Right lobe of liver (tissue), 6 donors: ENCODE measurements around the gene LIN28B. TPM values are rescaled to one million over a fixed set of nuclear protein-coding genes. Genes with fewer than 3 reads are reported as not detected.

Source experiments
- ATAC-seq, 4 donors: fragments of 200-7000 bp; cut with Tn5 transposase; one replicate each; pipeline ENCODE4 v1.9.1; 2020; ENCODE audit warnings: mild to moderate bottlenecking in 4 of 4, moderate library complexity in 4 of 4
- DNase-seq, 3 donors: peaks; one replicate each; pipeline ENCODE4 v3.0.0-alpha.2; 2020
- H3K27ac ChIP-seq, 3 donors: fragments of 200-600 bp; one replicate each; pipeline ENCODE4 v1.8.0; 2022
- H3K27me3 ChIP-seq, 2 donors: fragments of 200-600 bp; one replicate each; pipeline ENCODE4 v1.8.0; 2022
- H3K36me3 ChIP-seq, 4 donors: fragments of 200-600 bp; sonication (generic) in 1 of 4; one replicate each; pipeline versions ENCODE4 v1.5.1 to v1.8.0; 2017 to 2022; ENCODE audit warnings: control low read depth in 1 of 4
- H3K4me1 ChIP-seq, 4 donors: fragments of 200-600 bp; sonication (generic) in 1 of 4; one replicate each; pipeline versions ENCODE4 v1.5.1 to v1.8.0; 2017 to 2022; ENCODE audit warnings: control low read depth in 1 of 4
- H3K4me3 ChIP-seq, 3 donors: fragments of 200-600 bp; one replicate each; pipeline ENCODE4 v1.8.0; 2022
- H3K9me3 ChIP-seq, 4 donors: fragments of 200-600 bp; sonication (generic) in 1 of 4; one replicate each; pipeline versions ENCODE4 v1.5.1 to v1.8.0; 2017 to 2022; ENCODE audit warnings: control low read depth in 1 of 4
- POLR2A ChIP-seq: fragments of 450-650 bp; IDR thresholded peaks from one replicate; pipeline ENCODE4 v1.6.1; 2017; ENCODE audit warnings: antibody characterized with exemption, mild to moderate bottlenecking
- WGBS: methylation state at CpG from one replicate; pipeline ENCODE4 v1.1.6; 2018; ENCODE audit warnings: low coverage, low lambda C conversion rate; ENCODE audit not compliant: insufficient coverage; ENCODE audit errors: missing lambda C conversion rate; 5-methylcytosine and 5-hydroxymethylcytosine counted together
- intact Hi-C, 2 donors: fragments of 100-400 bp; cut with DNase I; formaldehyde crosslinking; loops; one replicate each; pipeline versions ENCODE4 v1.11.2 to v1.14.1; 2022
- total RNA-seq, 6 experiments: library from RNA; depleted of rRNA in 2 of 6; stranded (reverse); fragments of >200 nt in 2 of 6; fragmentation: NEBNext Ultra II Directional in 3 of 6; extraction: Animal tissue kit (Norgen Biotek cat#: 25700) in 3 of 6; gene quantifications; one replicate each; pipeline versions ENCODE4 v1.1.0 to v1.2.4, GENCODE V29; 2016 to 2023
- TF ChIP-seq, protein P1 (sequence below), 4 donors: fragments of 200-600 bp in 3 of 4; fragments of 450-650 bp in 1 of 4; IDR thresholded peaks; one replicate each; pipeline versions ENCODE4 v1.5.1 to v1.8.0; 2016 to 2022; ENCODE audit warnings: antibody characterized with exemption in 4 of 4, mild to moderate bottlenecking in 2 of 4
- donor health status: DM: no; HTN: yes; CAD: no.
- donor health status: DM: no; HTN: no; CAD: no.
- donor health status: DM: no; HTN: no; CAD: no.
- donor health status: DM: no; HTN: yes; CAD: no.
- donor health status: DM: no; HTN: yes; CAD: no.

The LIN28B gene
- total RNA-seq, 6 experiments from 2014 or later: not detected

DNA sequence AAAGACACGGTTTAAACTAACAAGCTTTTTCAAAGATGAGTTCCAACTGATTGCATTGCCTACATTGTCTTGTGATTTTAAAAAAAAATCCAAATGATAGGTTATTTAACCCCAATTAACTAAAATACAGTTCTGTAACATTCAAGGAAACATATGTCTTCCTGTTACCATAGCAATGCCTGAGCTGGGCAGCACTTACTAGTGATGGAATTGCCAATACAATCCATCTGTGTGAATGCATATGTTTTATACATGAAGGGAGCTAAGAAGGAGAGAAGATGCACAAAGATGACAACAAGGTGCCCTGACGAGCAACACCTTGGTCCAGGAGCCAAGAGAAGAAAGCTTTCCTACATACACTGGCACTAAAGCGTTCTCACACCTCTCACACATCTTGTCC, 154.2 kb downstream of the LIN28B start:
- Histone ChIP-seq H3K27ac (no peak overlapping the region), H3K36me3 (no peaks in the 10 kb centered on the region), H3K4me3 (no peak overlapping the region), H3K9me3 (no peaks in the 10 kb centered on the region), H3K27me3 (no peaks in the 10 kb centered on the region), H3K4me1 (no peaks in the 10 kb centered on the region)
- no peak for DNase-seq
- ATAC-seq: no peak
- TF ChIP-seq, protein P1, sequence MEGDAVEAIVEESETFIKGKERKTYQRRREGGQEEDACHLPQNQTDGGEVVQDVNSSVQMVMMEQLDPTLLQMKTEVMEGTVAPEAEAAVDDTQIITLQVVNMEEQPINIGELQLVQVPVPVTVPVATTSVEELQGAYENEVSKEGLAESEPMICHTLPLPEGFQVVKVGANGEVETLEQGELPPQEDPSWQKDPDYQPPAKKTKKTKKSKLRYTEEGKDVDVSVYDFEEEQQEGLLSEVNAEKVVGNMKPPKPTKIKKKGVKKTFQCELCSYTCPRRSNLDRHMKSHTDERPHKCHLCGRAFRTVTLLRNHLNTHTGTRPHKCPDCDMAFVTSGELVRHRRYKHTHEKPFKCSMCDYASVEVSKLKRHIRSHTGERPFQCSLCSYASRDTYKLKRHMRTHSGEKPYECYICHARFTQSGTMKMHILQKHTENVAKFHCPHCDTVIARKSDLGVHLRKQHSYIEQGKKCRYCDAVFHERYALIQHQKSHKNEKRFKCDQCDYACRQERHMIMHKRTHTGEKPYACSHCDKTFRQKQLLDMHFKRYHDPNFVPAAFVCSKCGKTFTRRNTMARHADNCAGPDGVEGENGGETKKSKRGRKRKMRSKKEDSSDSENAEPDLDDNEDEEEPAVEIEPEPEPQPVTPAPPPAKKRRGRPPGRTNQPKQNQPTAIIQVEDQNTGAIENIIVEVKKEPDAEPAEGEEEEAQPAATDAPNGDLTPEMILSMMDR (IDR thresholded peaks at IDR 0.05): no peak
- no peak for TF ChIP-seq POLR2A
- 53% methylated on average over 3 of the region's 3 CpGs for WGBS
- intact Hi-C loops: no loop called here

DNA sequence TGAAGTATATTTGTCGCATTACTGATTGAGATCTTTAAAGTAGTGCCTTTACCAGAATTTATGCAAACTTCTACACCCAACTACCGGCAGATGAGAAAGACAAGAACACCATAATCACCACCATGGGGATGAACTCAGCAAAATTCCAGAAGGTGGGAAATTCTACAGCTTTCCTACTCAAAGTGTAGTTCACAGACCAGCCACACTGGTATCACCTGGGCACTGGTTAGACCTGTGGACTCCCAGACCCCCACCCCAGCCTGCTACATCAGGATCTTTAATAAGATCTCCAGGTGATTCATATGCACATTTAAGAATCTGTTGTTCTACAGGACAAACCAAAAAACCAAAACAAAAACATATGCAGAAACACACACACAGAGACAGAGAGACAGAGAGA, 155.0 kb downstream of the LIN28B start:
- Histone ChIP-seq H3K27ac (no peak overlapping the region), H3K27me3 (no peaks in the 10 kb centered on the region), H3K4me1 (no peaks in the 10 kb centered on the region), H3K9me3 (no peaks in the 10 kb centered on the region), H3K4me3 (no peak overlapping the region), H3K36me3 (no peaks in the 10 kb centered on the region)
- intact Hi-C loops: no loop called here
- DNase-seq (no peak), ATAC-seq (no peak)
- WGBS: 71% methylated on average over 2 of the region's 2 CpGs
- TF ChIP-seq POLR2A: no peak
- TF ChIP-seq, protein P1 (IDR thresholded peaks at IDR 0.05): no peak

DNA sequence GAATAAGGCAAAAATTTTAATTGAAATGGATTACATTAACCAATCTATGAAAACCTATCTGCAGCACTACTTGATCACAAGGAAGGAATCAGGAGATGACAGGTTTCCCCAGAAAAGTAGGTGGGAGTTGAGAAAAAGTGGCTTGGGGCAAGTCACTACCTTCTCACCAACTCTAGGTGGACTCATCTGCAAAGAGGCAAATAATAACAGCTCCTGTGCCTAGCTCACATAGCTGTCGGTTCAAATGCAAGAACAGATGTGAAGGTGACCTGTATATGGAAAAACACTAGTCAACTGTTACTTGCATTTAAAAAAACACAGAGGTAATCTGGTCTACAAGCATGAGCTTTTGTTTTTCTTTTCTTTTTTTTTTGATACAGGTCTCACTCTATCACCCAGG, 155.7 kb downstream of the LIN28B start:
- intact Hi-C loops: no loop called here
- Histone ChIP-seq H3K4me3 (no peak overlapping the region), H3K27ac (no peak overlapping the region), H3K27me3 (no peaks in the 10 kb centered on the region), H3K9me3 (no peaks in the 10 kb centered on the region), H3K4me1 (no peaks in the 10 kb centered on the region), H3K36me3 (no peaks in the 10 kb centered on the region)
- 89% methylated on average over 1 of the region's 1 CpG for WGBS
- DNase-seq: no peak
- TF ChIP-seq, protein P1 (IDR thresholded peaks at IDR 0.05): no peak
- no peak for TF ChIP-seq POLR2A
- ATAC-seq: no peak

DNA sequence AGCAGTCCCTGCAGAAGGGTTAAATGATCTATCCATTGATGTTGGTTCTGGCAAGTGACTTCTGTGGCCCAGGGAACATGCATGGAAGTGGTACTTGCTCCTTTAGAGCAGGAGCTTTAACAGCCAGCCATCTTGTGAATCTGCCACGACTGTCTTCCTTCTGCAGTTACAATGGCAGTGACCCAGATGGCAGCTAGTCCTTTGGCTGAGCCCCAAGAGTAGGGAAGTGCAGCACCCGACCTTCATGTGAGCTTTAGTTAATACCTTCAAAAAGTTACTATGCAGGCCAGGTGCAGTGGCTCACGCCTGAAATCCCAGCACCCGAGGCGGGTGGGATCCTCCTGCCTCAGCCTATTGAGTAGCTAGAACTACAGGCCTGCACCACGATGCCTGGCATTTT, 156.5 kb downstream of the LIN28B start:
- TF ChIP-seq POLR2A: no peak
- TF ChIP-seq, protein P1 (IDR thresholded peaks at IDR 0.05): no peak
- no peaks in the 10 kb centered on the region for H3K27me3 ChIP-seq
- ATAC-seq (no peak), DNase-seq (no peak)
- no peaks in the 10 kb centered on the region for H3K4me1 ChIP-seq
- no peaks in the 10 kb centered on the region for H3K36me3 ChIP-seq
- H3K27ac ChIP-seq: no peak overlapping the region
- no peaks in the 10 kb centered on the region for H3K9me3 ChIP-seq
- intact Hi-C loops: no loop called here
- no peak overlapping the region for H3K4me3 ChIP-seq
- 44% methylated on average over 2 of the region's 6 CpGs for WGBS

DNA sequence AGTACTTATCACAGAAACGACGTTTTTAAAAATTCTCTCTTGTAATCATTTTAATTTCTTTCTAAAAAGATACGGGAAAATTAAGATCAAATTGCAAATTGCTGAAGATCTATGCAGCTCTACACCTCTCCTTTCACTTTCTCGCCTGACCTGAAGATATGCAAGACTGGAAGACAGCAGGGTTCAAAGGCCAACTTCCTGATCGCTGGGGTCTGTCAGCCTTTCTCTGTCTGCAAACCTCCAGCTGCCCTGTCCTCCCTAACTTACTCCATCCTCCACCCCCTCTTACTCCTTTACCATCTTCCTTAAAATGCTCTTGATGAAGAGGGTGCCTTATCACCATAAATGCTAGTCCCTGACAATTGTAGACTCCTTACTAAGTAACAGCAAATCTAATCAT, 159.2 kb downstream of the LIN28B start:
- H3K9me3 ChIP-seq: no peaks in the 10 kb centered on the region
- H3K27me3 ChIP-seq: no peaks in the 10 kb centered on the region
- H3K27ac ChIP-seq: no peak overlapping the region
- no peaks in the 10 kb centered on the region for H3K4me1 ChIP-seq
- intact Hi-C loops: no loop called here
- H3K4me3 ChIP-seq: no peak overlapping the region
- DNase-seq (no peak), ATAC-seq (no peak)
- H3K36me3 ChIP-seq: no peaks in the 10 kb centered on the region
- TF ChIP-seq POLR2A: no peak
- TF ChIP-seq, protein P1 (IDR thresholded peaks at IDR 0.05): no peak
- 44% methylated on average over 5 of the region's 5 CpGs for WGBS
